A172 (cell line): Measurements from ENCODE around the gene BUD23. TPM values are rescaled to one million over a fixed set of nuclear protein-coding genes. Genes with fewer than 3 reads are reported as not detected.
A peak's percentile ranks its signal among the peaks of the same experiment; 100 is the strongest.

Source experiments
- DNase-seq: peaks from one replicate; pipeline ENCODE4 v3.0.0-alpha.2; 2015; ENCODE audit warnings: low spot score
- total RNA-seq: library from RNA; depleted of rRNA; stranded (reverse); fragments of >200 nt; shearing (Covaris generic); gene quantifications from 2 replicates; pipeline ENCODE4 v1.2.3, GENCODE V29; 2014; rRNA removed

The BUD23 gene
- total RNA-seq, 1 experiment from 2014 or later: 129 TPM

DNA sequence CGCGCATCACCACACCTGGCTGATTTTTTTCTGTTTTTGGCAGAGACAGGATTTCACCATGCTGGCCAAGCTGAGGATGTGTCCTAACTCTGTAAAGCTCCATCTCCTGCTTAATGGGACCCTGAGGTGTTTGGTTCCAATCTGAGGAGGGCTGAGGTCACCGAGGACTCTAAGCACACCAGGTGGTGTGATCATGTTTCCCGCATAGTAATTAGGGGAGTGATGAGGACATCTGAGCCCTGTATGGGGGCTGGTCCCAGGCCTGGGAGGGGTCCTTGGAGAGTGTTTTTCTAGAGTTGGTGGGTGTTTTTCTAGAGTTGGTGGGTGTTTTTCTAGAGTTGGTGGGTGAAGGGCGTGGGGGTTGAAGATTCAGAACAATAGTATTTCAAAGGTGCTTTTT, 58.2 kb downstream of the BUD23 start:
- DNase-seq: no peak

- no peak for DNase-seq
These were observed 58.9 kb downstream of the BUD23 start for GRCh38 chr7:73742338-73742752.

GRCh38 chr7:73742753-73743641, 59.6 kb downstream of the BUD23 start:
- DNase-seq: peak; percentile 56

GRCh38 chr7:73746378-73746777, 63.0 kb downstream of the BUD23 start:
- DNase-seq: no peak

Other genes starting within 250 kb of the BUD23 start
- 1.8 and 4.0 TPM in 2 replicates for gene FZD9, start 249.8 kb upstream of the BUD23 start, total RNA-seq
- 123 and 148 TPM in 2 replicates for gene BAZ1B, start 161.3 kb upstream of the BUD23 start, total RNA-seq
- gene BCL7B, start 125.9 kb upstream of the BUD23 start, total RNA-seq: 50.5 and 65.2 TPM in 2 replicates
- gene TBL2, start 105.0 kb upstream of the BUD23 start, total RNA-seq: 53.0 and 70.7 TPM in 2 replicates
- not detected in 2 replicates for gene MLXIPL, start 59.1 kb upstream of the BUD23 start, total RNA-seq
- gene VPS37D, start 15.8 kb upstream of the BUD23 start, total RNA-seq: 6.6 and 8.3 TPM in 2 replicates
- gene DNAJC30, start 144 bp upstream of the BUD23 start, total RNA-seq: 1.4 and 2.5 TPM in 2 replicates
- gene STX1A, start 36.1 kb downstream of the BUD23 start, total RNA-seq: 18.6 and 30.2 TPM in 2 replicates
- gene ABHD11, start 55.2 kb downstream of the BUD23 start, total RNA-seq: 35.9 and 46.9 TPM in 2 replicates
- not detected in 2 replicates for gene CLDN3, start 86.7 kb downstream of the BUD23 start, total RNA-seq
- gene CLDN4, start 147.4 kb downstream of the BUD23 start, total RNA-seq: 31.4 and 35.4 TPM in 2 replicates
- 2.3 and 3.1 TPM in 2 replicates for gene METTL27, start 158.9 kb downstream of the BUD23 start, total RNA-seq
- 0.52 and 1.7 TPM in 2 replicates for gene TMEM270, start 177.6 kb downstream of the BUD23 start, total RNA-seq